Hematopoietic multipotent progenitor cell treated with erythropoietin and hydrocortisone succinate and interleukin-3 and kit ligand, for 15 days (in vitro differentiated cells): ENCODE data around the gene NIPAL4.

Experiments
- DNase-seq: peaks from one replicate; pipeline ENCODE4 v3.0.0-alpha.2; 2015; ENCODE audit warnings: low spot score

NIPAL4 gene

GRCh38 chr5:157516626-157517325, 56.8 kb downstream of the NIPAL4 start:
- no peak for DNase-seq

GRCh38 chr5:157518963-157519362, 59.0 kb downstream of the NIPAL4 start:
- DNase-seq = no peak

DNA sequence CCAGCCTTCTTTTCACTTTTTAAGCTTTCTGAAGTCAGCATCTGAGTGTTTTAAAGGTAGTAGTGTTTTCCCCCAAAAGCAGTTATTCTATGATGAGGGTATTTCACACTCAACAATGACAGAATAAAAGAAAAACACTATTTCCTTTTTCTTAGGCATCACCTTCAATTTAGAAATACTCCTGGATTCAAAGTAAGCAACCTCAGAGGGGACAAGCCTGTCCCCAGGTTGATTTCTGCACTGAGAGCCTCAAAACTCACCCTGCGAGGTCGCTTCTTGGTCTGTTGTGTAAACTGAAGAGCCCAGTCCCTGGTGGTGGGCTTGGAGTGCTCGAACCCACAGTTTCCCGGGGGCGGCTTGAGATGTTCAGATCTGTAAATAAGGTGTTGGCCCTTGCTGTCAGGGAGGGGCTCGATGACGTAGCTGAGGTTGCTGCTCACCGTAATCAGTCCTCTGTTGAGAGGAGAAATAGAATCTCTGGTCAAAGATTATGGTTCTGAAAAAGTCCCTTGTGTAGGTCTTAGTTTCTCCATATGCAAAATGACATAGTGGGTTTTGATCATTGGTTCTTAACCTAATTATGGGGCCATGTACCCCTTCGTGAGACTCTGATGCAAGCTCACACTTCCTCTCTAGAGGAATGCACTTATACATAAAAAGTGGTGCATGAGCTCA, 59.7 kb downstream of the NIPAL4 start:
- no peak for DNase-seq

- DNase-seq = no peak
Observed at GRCh38 chr5:157520911-157521703, 61.1 kb downstream of the NIPAL4 start.

GRCh38 chr5:157521704-157522029, 61.7 kb downstream of the NIPAL4 start:
- no peak for DNase-seq

DNA sequence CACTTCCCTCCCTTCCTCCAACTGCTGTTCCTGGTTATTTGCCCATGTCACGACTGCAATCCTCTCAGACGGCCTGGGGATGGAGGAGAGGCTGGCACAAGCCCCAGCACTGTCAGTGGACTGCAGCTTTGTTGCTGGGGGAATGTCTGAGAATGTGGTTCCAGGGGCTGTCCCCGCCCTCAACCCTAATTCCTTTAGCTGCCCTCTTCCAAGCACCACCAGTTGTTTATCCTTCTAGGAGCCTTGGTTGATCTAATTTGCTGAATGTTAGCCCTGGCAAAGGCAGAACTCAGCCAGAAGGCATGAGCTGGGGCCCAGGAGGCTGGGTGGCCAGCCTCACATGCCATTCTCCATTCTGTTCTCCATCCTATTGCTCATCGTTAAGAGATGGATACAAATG, 64.0 kb downstream of the NIPAL4 start:
- no peak for DNase-seq
